SH-SY5Y (cell line): ENCODE results near the gene IGF2BP2.

Experiments
- GATA2 ChIP-seq: IDR thresholded peaks from 2 replicates; pipeline ENCODE4 v1.6.1; 2011; ENCODE audit warnings: mild to moderate bottlenecking, low read depth, low read length
- GATA3 ChIP-seq: IDR thresholded peaks from 2 replicates; pipeline ENCODE4 v1.6.1; 2011; ENCODE audit warnings: low read depth, mild to moderate bottlenecking, low read length, moderate library complexity

DNA sequence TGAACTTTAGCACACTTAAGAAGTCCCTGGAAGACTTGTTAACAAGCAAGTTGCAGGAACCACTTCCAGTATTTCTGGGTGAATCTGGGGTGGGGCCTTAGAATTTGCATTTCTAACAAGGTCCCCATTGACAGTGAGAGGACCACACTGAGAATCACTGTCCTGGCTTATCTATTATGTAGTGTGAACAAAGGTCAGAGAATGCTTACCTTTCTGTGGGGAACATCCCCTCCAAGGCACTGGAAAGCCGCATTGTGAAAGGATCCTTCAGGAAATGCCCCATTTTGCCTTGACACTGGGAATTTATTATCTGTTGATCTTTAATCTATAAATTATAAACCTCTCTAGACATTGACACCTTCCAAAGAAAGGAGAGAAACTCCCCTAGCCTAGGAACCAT, 74.8 kb downstream of the IGF2BP2 start:
- TF ChIP-seq GATA2 (no peak), GATA3 (no peak)
